ENCODE data around the gene NFILZ. TPM values are rescaled to one million over a fixed set of nuclear protein-coding genes. Genes with fewer than 3 reads are reported as not detected.

Gene NFILZ
- total RNA-seq, 2 experiments from 2014 or later, result not detected

- CTCF ChIA-PET (ENCODE audit: unreplicated experiment), result no interaction called here
- POLR2A ChIA-PET, result no interaction called here
- Histone ChIP-seq H3K36me3 (ENCODE audit: insufficient read depth, low read length) (no peaks in the 10 kb centered on the region), H3K27ac (ENCODE audit: low read depth, low read length, poor library complexity, severe bottlenecking) (no peak overlapping the region), H3K4me2 (ENCODE audit: low read length) (no peak overlapping the region), H3K4me3 (ENCODE audit: low read depth, low read length, poor library complexity, severe bottlenecking) (no peak overlapping the region), H3K79me2 (ENCODE audit: insufficient read depth, low read depth, low read length) (no peaks in the 10 kb centered on the region), H4K20me1 (ENCODE audit: insufficient read depth, low read length) (no peaks in the 10 kb centered on the region), H2AFZ (ENCODE audit: low read length) (no peak overlapping the region), H3K9me3 (ENCODE audit: low read length) (no peaks in the 10 kb centered on the region), H3K9me2 (ENCODE audit: insufficient read depth, low read length) (no peaks in the 10 kb centered on the region), H3K4me1 (ENCODE audit: insufficient read depth, low read length, poor library complexity, severe bottlenecking) (no peaks in the 10 kb centered on the region)
- TF ChIP-seq EZH2phosphoT487 (IDR thresholded peaks at IDR 0.05; ENCODE audit: borderline replicate concordance, low read depth, low read length), result no peak
- TF ChIP-seq, protein P1, sequence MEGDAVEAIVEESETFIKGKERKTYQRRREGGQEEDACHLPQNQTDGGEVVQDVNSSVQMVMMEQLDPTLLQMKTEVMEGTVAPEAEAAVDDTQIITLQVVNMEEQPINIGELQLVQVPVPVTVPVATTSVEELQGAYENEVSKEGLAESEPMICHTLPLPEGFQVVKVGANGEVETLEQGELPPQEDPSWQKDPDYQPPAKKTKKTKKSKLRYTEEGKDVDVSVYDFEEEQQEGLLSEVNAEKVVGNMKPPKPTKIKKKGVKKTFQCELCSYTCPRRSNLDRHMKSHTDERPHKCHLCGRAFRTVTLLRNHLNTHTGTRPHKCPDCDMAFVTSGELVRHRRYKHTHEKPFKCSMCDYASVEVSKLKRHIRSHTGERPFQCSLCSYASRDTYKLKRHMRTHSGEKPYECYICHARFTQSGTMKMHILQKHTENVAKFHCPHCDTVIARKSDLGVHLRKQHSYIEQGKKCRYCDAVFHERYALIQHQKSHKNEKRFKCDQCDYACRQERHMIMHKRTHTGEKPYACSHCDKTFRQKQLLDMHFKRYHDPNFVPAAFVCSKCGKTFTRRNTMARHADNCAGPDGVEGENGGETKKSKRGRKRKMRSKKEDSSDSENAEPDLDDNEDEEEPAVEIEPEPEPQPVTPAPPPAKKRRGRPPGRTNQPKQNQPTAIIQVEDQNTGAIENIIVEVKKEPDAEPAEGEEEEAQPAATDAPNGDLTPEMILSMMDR (conservative IDR thresholded peaks at IDR 0.05; ENCODE audit: low read length), result no peak
- no TSS peak for BruUV-seq (replicated peaks)
- intact Hi-C loops (cut with micrococcal nuclease; ENCODE audit: unreplicated experiment), result no loop called here
- DNase-seq (ENCODE audit: low spot score), result no peak
These were observed 7.7 kb downstream of the NFILZ start for GRCh38 chr19:8638078-8638619.

- no peaks in the 10 kb centered on the region for H3K36me3 ChIP-seq (ENCODE audit: insufficient read depth, low read length)
- H3K27ac ChIP-seq (ENCODE audit: low read depth, low read length, poor library complexity, severe bottlenecking), result no peak overlapping the region
- no peaks in the 10 kb centered on the region for H3K9me3 ChIP-seq (ENCODE audit: low read length)
- no peak overlapping the region for H2AFZ ChIP-seq (ENCODE audit: low read length)
- H3K79me2 ChIP-seq (ENCODE audit: insufficient read depth, low read depth, low read length), result no peaks in the 10 kb centered on the region
- H3K4me2 ChIP-seq (ENCODE audit: low read length), result no peak overlapping the region
- CTCF ChIA-PET (ENCODE audit: unreplicated experiment), result no interaction called here
- intact Hi-C loops (cut with micrococcal nuclease; ENCODE audit: unreplicated experiment), result no loop called here
- H3K9me2 ChIP-seq (ENCODE audit: insufficient read depth, low read length), result no peaks in the 10 kb centered on the region
- no peaks in the 10 kb centered on the region for H4K20me1 ChIP-seq (ENCODE audit: insufficient read depth, low read length)
- H3K4me1 ChIP-seq (ENCODE audit: insufficient read depth, low read length, poor library complexity, severe bottlenecking), result no peaks in the 10 kb centered on the region
- BruUV-seq (replicated peaks), result no TSS peak
- H3K4me3 ChIP-seq (ENCODE audit: low read depth, low read length, poor library complexity, severe bottlenecking), result no peak overlapping the region
- DNase-seq (ENCODE audit: low spot score), result no peak
- POLR2A ChIA-PET, result no interaction called here
- no peak for TF ChIP-seq EZH2phosphoT487 (IDR thresholded peaks at IDR 0.05; ENCODE audit: borderline replicate concordance, low read depth, low read length)
- TF ChIP-seq, protein P1 (conservative IDR thresholded peaks at IDR 0.05; ENCODE audit: low read length), result no peak
These were observed 9.5 kb downstream of the NFILZ start for GRCh38 chr19:8639821-8640401.

DNA sequence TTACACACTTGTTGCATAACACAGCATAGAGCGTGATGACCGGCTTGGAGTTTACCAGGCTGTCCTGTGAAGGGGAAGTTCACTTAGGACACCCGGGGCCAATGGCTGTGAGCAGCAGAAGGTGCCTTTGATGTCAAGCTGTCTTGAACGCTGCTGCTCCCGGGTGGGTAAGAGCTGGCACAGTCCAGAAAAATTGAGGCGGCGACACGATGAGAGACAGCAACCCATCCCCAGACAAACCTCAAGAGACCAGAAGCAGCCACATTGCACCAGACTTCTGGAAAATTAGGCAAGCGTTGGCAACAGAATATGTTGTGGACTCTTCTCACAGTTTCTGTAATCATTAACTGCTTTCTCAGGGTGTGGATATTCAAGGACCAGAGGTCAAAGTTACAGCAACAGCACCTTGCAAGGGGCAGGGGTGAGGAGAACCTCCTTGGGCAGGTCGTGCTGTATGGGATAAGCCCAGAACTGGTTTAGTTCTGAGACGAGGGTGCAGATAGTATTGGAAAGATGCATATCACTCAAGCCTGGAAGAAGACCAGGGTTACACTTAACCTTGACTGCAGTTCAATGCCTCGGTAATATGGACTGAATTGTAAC lies 10.1 kb downstream of the NFILZ start:
- no peak overlapping the region for H2AFZ ChIP-seq (ENCODE audit: low read length)
- no peaks in the 10 kb centered on the region for H3K9me3 ChIP-seq (ENCODE audit: low read length)
- no peaks in the 10 kb centered on the region for H3K79me2 ChIP-seq (ENCODE audit: insufficient read depth, low read depth, low read length)
- H3K27ac ChIP-seq (ENCODE audit: low read depth, low read length, poor library complexity, severe bottlenecking), result no peak overlapping the region
- ChIA-PET POLR2A (no interaction called here), CTCF (ENCODE audit: unreplicated experiment) (no interaction called here)
- H4K20me1 ChIP-seq (ENCODE audit: insufficient read depth, low read length), result no peaks in the 10 kb centered on the region
- H3K4me1 ChIP-seq (ENCODE audit: insufficient read depth, low read length, poor library complexity, severe bottlenecking), result no peaks in the 10 kb centered on the region
- no peaks in the 10 kb centered on the region for H3K36me3 ChIP-seq (ENCODE audit: insufficient read depth, low read length)
- no peak overlapping the region for H3K4me2 ChIP-seq (ENCODE audit: low read length)
- TF ChIP-seq, protein P1 (conservative IDR thresholded peaks at IDR 0.05; ENCODE audit: low read length), result no peak
- no peak for TF ChIP-seq EZH2phosphoT487 (IDR thresholded peaks at IDR 0.05; ENCODE audit: borderline replicate concordance, low read depth, low read length)
- no peak overlapping the region for H3K4me3 ChIP-seq (ENCODE audit: low read depth, low read length, poor library complexity, severe bottlenecking)
- no peaks in the 10 kb centered on the region for H3K9me2 ChIP-seq (ENCODE audit: insufficient read depth, low read length)
- BruUV-seq (replicated peaks), result no TSS peak
- no peak for DNase-seq (ENCODE audit: low spot score)
- intact Hi-C loops (cut with micrococcal nuclease; ENCODE audit: unreplicated experiment), result no loop called here
